HG03045 (cell line): ENCODE data around the gene CMA1.
"Not testable (repeated sequence)": the region's sequence is repeated elsewhere in the genome, so short reads cannot be mapped to it uniquely, and the experiment has no call there.

ENCODE experiments used
- ATAC-seq: cut with Tn5 transposase; IDR thresholded peaks from one replicate; pipeline ENCODE4 v1.9.1; 2021; ENCODE audit warnings: mild to moderate bottlenecking, moderate library complexity; ENCODE audit not compliant: unreplicated experiment

Gene CMA1

GRCh38 chr14:24470450-24470849 is 37.6 kb downstream of the CMA1 start:
- ATAC-seq = not testable (repeated sequence)

GRCh38 chr14:24465805-24466204 is 42.3 kb downstream of the CMA1 start:
- no peak for ATAC-seq

- no peak for ATAC-seq
Observed at GRCh38 chr14:24465368-24465767, 42.7 kb downstream of the CMA1 start.

GRCh38 chr14:24463884-24464785 is 43.9 kb downstream of the CMA1 start:
- ATAC-seq = no peak

GRCh38 chr14:24463017-24463883 is 44.8 kb downstream of the CMA1 start:
- no peak for ATAC-seq

- ATAC-seq = no peak
Observed at GRCh38 chr14:24461336-24461735, 46.7 kb downstream of the CMA1 start.

GRCh38 chr14:24459331-24459730 is 48.7 kb downstream of the CMA1 start:
- no peak for ATAC-seq

GRCh38 chr14:24458736-24459135 is 49.3 kb downstream of the CMA1 start:
- ATAC-seq = no peak

- no peak for ATAC-seq
Observed at GRCh38 chr14:24456980-24457379, 51.1 kb downstream of the CMA1 start.
